ENCODE measurements around the gene ODC1. TPM values are rescaled to one million over a fixed set of nuclear protein-coding genes. Genes with fewer than 3 reads are reported as not detected.
"Not testable (repeated sequence)": the region's sequence is repeated elsewhere in the genome, so short reads cannot be mapped to it uniquely, and the experiment has no call there.

ODC1 gene
- polyA plus RNA-seq, 1 experiment: 86.9 TPM

GRCh38 chr2:10493634-10494281 is 45.6 kb upstream of the ODC1 start:
- POLR2A ChIA-PET: no interaction called here
- Histone ChIP-seq H3K4me3 (ENCODE audit: low read depth, low read length) (no peak overlapping the region), H3K36me3 (ENCODE audit: control insufficient read depth, insufficient read depth, low read length) (no peaks in the 10 kb centered on the region), H3K27me3 (ENCODE audit: control insufficient read depth, insufficient read depth, low read length) (peaks cover 5% of the 10 kb centered on the region; the same call in 1 of the 2 replicates)
- no peak for TF ChIP-seq CTCF (IDR thresholded peaks at IDR 0.05; ENCODE audit: insufficient read depth, low read depth, low read length)
- CTCF ChIA-PET: interaction anchor here (0.6 kb wide), 1 partner anchor 165 kb away, joined by 3 read pairs; no protein-coding TSS in a partner anchor
- no peak for DNase-seq (ENCODE audit: low read depth)

- ChIA-PET POLR2A (no interaction called here), CTCF (interaction anchor here (0.6 kb wide), 1 partner anchor 166 kb away, joined by 3 read pairs; no protein-coding TSS in a partner anchor)
- H3K27me3 ChIP-seq (ENCODE audit: control insufficient read depth, insufficient read depth, low read length): peaks cover 5% of the 10 kb centered on the region; the same call in 1 of the 2 replicates
- no peak for TF ChIP-seq CTCF (IDR thresholded peaks at IDR 0.05; ENCODE audit: insufficient read depth, low read depth, low read length)
- H3K4me3 ChIP-seq (ENCODE audit: low read depth, low read length): no peak overlapping the region
- no peaks in the 10 kb centered on the region for H3K36me3 ChIP-seq (ENCODE audit: control insufficient read depth, insufficient read depth, low read length)
- no peak for DNase-seq (ENCODE audit: low read depth)
Observed at GRCh38 chr2:10493075-10493633, 45.0 kb upstream of the ODC1 start.

GRCh38 chr2:10490806-10491291 is 42.7 kb upstream of the ODC1 start:
- POLR2A ChIA-PET: no interaction called here
- no peak for TF ChIP-seq CTCF (IDR thresholded peaks at IDR 0.05; ENCODE audit: insufficient read depth, low read depth, low read length)

GRCh38 chr2:10489842-10490555 is 41.9 kb upstream of the ODC1 start:
- DNase-seq (ENCODE audit: low read depth): no peak
- Histone ChIP-seq H3K36me3 (ENCODE audit: control insufficient read depth, insufficient read depth, low read length) (no peaks in the 10 kb centered on the region), H3K4me3 (ENCODE audit: low read depth, low read length) (no peak overlapping the region), H3K27me3 (ENCODE audit: control insufficient read depth, insufficient read depth, low read length) (peaks cover 11% of the 10 kb centered on the region)
- CTCF ChIA-PET: no interaction called here
- TF ChIP-seq CTCF (IDR thresholded peaks at IDR 0.05; ENCODE audit: insufficient read depth, low read depth, low read length): no peak
- POLR2A ChIA-PET: no interaction called here

More at GRCh38 chr2:10490806-10491291, 42.7 kb upstream of the ODC1 start:
- no peaks in the 10 kb centered on the region for H3K36me3 ChIP-seq (ENCODE audit: control insufficient read depth, insufficient read depth, low read length)
- no peak for DNase-seq (ENCODE audit: low read depth)
- H3K27me3 ChIP-seq (ENCODE audit: control insufficient read depth, insufficient read depth, low read length): peaks cover 14% of the 10 kb centered on the region
- CTCF ChIA-PET: no interaction called here
- no peak overlapping the region for H3K4me3 ChIP-seq (ENCODE audit: low read depth, low read length)

GRCh38 chr2:10488142-10488541 is 40.0 kb upstream of the ODC1 start:
- DNase-seq (ENCODE audit: low read depth); H3K36me3 ChIP-seq (ENCODE audit: control insufficient read depth, insufficient read depth, low read length); CTCF ChIA-PET; POLR2A ChIA-PET; H3K4me3 ChIP-seq (ENCODE audit: low read depth, low read length): not testable (repeated sequence)
- peaks cover 13% of the 10 kb centered on the region for H3K27me3 ChIP-seq (ENCODE audit: control insufficient read depth, insufficient read depth, low read length)

- POLR2A ChIA-PET; DNase-seq (ENCODE audit: low read depth); CTCF ChIA-PET; H3K4me3 ChIP-seq (ENCODE audit: low read depth, low read length); H3K36me3 ChIP-seq (ENCODE audit: control insufficient read depth, insufficient read depth, low read length): not testable (repeated sequence)
- H3K27me3 ChIP-seq (ENCODE audit: control insufficient read depth, insufficient read depth, low read length): peaks cover 13% of the 10 kb centered on the region
Observed at GRCh38 chr2:10487741-10488104, 39.6 kb upstream of the ODC1 start.
